Stimulated activated CD8-positive, alpha-beta memory T cell treated with anti-CD3 and anti-CD28 coated beads, Interleukin-2, amount 100 ng/mL, for 1 hour (primary cell): Measurements from ENCODE around the gene TELO2.

Experiments used
- DNase-seq, 2 donors: peaks; one replicate each; pipeline ENCODE4 v3.0.0-alpha.2; 2020; ENCODE audit warnings: low read depth in 2 of 2

The TELO2 gene

DNA sequence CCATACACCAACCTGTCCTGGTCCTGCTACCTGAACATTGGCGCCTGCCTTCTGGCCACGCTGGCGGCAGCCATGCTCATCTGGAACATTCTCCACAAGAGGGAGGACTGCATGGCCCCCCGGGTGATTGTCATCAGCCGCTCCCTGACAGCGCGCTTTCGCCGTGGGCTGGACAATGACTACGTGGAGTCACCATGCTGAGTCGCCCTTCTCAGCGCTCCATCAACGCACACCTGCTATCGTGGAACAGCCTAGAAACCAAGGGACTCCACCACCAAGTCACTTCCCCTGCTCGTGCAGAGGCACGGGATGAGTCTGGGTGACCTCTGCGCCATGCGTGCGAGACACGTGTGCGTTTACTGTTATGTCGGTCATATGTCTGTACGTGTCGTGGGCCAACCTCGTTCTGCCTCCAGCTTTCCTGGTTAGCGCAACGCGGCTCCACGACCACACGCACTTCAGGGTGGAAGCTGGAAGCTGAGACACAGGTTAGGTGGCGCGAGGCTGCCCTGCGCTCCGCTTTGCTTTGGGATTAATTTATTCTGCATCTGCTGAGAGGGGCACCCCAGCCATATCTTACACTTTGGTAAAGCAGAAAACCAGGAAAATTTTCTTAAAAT, 61.8 kb downstream of the TELO2 start:
- no peak for DNase-seq

DNA sequence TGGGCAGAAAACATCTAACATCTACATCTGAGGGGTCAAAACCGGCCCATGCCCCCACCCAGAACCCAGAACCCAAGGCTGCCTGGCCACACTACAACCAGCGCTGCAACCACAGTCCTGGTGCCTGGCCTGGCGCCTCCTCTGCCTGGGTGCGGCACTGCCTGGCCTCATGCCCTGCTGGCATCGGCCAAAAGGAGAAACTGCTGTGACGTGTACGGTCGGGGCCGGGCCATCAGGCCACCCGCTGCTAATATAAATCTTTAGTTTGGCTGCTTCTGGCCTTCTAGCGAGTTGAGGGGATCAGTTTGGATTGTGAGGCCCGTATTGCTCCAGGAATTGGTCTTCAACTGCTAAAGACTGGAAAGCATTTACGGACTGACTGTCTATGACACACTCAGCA, 63.1 kb downstream of the TELO2 start:
- no peak for DNase-seq

DNA sequence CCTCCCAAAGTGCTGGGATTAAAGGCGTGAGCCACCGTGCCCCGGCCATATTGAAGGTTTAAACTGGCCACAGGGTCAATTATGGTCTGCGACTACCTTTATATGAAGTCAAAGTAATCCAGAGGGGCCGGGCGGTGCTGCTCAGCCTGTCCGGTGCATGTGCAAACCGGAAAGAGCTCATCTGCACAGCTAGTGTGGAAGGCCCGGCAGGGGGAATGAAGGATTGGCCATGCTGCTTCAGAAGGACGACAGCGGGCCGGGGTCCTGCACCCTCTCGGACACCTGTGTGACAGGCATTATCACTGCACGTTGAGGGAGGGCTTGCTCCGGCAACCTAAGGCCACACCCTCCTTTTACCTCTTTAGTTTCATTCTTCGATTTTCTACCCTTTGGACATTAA, 63.9 kb downstream of the TELO2 start:
- no peak for DNase-seq

DNA sequence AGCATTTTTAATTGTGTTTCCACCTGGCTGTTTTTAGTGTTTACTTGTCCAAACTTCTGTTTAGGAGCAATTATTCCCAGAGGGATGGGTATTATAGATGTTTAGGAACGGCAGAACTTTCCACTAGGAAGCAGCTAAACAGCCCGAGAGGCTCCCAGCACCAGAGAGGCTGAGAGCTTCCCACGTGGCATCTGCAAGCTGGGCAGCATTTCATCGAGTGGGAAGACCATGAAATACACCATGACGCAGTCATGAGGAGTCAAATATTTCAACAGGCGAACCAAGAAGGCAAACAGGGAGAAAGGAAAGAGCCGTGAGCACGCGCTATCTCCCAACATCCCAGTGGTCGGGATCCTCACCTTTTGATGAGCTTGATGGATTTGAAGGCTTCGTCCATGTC, 64.4 kb downstream of the TELO2 start:
- no peak for DNase-seq

DNA sequence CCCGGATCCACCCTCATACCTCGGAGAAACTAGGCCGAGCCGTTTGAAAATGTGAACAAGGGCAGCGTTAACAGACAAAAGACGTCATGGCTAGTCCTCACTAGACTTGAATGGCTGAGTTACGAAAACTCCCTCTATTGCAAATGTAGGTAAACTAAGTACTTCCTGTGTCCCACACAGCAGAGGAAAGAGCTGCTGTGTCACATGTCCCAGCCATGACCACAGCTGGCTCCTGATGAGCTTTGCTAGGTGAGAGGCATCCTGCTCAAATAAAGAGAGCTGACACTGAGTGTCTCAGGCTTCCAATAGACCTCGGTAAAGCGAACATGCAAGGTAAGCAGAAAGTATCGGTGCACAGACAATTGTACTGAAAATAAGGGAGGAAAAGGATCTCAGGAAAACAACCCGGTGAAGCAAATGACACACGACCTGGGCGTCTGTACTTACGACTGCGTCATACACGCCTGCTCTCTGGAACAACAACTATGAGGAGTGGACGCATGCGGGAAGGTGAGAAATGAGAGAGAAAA, 66.4 kb downstream of the TELO2 start:
- no peak for DNase-seq
